ENCODE measurements around the gene LIMS1. TPM values are rescaled to one million over a fixed set of nuclear protein-coding genes. Genes with fewer than 3 reads are reported as not detected.
"Not testable (repeated sequence)": the region's sequence is repeated elsewhere in the genome, so short reads cannot be mapped to it uniquely, and the experiment has no call there.

The LIMS1 gene
- total RNA-seq, 2 donors from 2014 or later: 34.1 to 50.3 TPM

- H3K4me3 ChIP-seq; H3K9ac ChIP-seq (ENCODE audit: low read depth in 2 of 2, low read length in 2 of 2); H3K9me3 ChIP-seq; H3K27ac ChIP-seq; H3K36me3 ChIP-seq; DNase-seq; intact Hi-C loops (cut with DNase I); H3K4me1 ChIP-seq; H3K27me3 ChIP-seq: not testable (repeated sequence)
Observed at GRCh38 chr2:108664979-108665378, 130.7 kb downstream of the LIMS1 start.

DNA sequence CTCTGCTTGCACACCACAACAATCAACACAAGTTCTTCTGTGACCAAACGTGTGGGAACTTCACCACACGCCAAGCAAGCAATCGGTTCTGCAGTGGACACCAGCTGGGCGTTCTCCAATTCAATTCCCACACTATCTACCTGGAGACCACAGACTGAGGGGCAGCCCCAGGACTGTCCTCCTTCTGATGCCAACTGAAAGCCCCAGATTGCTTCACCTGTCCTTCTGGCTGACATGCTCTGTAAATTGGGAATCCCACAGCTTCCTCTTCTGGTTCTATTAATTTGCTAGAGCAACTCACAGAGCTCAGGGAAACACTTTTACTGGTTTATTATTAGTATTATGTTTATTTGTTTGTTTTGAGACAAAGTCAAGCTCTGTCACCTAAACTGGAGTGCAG lies 131.7 kb downstream of the LIMS1 start:
- H3K9me3 ChIP-seq; DNase-seq; H3K27me3 ChIP-seq; H3K36me3 ChIP-seq; H3K4me1 ChIP-seq; H3K4me3 ChIP-seq; intact Hi-C loops (cut with DNase I); H3K27ac ChIP-seq; H3K9ac ChIP-seq (ENCODE audit: low read depth in 2 of 2, low read length in 2 of 2): not testable (repeated sequence)

GRCh38 chr2:108667140-108667539 lies 132.9 kb downstream of the LIMS1 start:
- DNase-seq; H3K4me1 ChIP-seq; H3K36me3 ChIP-seq; intact Hi-C loops (cut with DNase I); H3K4me3 ChIP-seq; H3K9me3 ChIP-seq; H3K27me3 ChIP-seq; H3K27ac ChIP-seq; H3K9ac ChIP-seq (ENCODE audit: low read depth in 2 of 2, low read length in 2 of 2): not testable (repeated sequence)

DNA sequence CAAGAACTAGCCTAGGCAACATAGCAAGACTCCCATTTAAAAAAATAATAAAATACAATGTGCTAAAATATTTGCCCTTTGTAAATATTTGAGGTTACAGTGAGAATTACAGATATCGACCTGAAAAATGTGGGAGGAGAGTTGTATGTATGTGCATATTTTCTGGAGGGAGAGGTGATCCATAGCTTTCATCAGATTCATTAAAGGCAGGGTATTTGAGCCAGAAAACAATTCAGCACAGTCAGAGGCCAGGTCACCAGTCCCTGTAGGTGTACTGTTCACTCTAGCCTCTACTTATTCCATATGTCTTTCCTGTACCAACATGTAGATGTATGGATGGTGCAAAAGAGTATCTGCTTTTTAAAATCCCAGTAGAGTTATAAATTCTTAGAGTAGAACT lies 136.0 kb downstream of the LIMS1 start:
- intact Hi-C loops (cut with DNase I): not testable (repeated sequence)

GRCh38 chr2:108672200-108672805 lies 138.0 kb downstream of the LIMS1 start:
- H3K36me3 ChIP-seq; H3K9me3 ChIP-seq; DNase-seq; H3K9ac ChIP-seq (ENCODE audit: low read depth in 2 of 2, low read length in 2 of 2); H3K4me3 ChIP-seq; H3K27ac ChIP-seq; H3K27me3 ChIP-seq; H3K4me1 ChIP-seq; intact Hi-C loops (cut with DNase I): not testable (repeated sequence)

More for the DNA sequence above, 136.0 kb downstream of the LIMS1 start:
- not testable (repeated sequence) for H3K9me3 ChIP-seq; H3K27ac ChIP-seq; H3K4me3 ChIP-seq; H3K9ac ChIP-seq (ENCODE audit: low read depth in 2 of 2, low read length in 2 of 2); H3K36me3 ChIP-seq; DNase-seq; H3K4me1 ChIP-seq; H3K27me3 ChIP-seq

DNA sequence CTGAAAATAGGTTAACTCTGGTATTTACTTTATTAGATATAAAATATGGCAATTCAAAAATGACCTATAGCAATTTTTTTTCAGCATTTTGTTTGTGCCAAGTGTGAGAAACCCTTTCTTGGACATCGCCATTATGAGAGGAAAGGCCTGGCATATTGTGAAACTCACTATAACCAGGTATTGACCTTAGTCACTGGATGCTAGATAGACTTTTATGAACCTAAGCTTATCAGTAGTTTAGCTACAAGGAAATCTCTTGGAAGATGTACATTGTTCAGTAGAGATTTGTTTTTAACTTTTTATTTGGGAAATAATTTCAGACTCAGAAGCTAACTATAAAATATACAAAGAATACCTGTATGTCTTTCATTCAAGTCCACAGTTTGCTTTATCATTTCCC lies 142.3 kb downstream of the LIMS1 start:
- H3K27ac ChIP-seq: not testable (repeated sequence)

DNA sequence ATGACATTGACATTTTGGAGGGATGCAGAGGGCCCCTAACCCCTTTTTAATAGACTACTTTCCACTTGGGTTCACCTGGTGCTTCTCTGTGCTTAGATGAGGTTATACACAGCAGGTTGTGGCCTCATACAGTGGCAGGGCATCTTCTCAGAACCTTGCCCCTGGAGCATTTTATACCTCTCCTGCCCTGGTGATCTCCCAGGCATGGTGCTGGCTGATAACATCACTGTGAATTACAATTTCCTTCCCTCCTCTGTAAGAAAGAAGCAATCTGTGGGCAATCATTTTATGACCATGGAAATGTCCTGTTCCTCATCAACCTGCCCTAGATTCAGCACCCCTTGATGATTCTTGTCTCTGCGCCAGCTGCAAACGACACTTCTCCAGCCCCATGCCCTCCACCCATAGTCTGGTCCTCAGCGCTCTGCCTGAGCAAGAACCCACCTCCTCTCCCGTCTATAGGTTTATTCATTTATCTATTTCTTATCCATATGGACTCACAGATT lies 143.0 kb downstream of the LIMS1 start:
- H3K9ac ChIP-seq (ENCODE audit: low read depth in 2 of 2, low read length in 2 of 2); H3K9me3 ChIP-seq; H3K27me3 ChIP-seq; H3K36me3 ChIP-seq; H3K27ac ChIP-seq; H3K4me3 ChIP-seq; DNase-seq; H3K4me1 ChIP-seq; intact Hi-C loops (cut with DNase I): not testable (repeated sequence)

More for the DNA sequence above, 142.3 kb downstream of the LIMS1 start:
- H3K9ac ChIP-seq (ENCODE audit: low read depth in 2 of 2, low read length in 2 of 2); H3K27me3 ChIP-seq; H3K4me1 ChIP-seq; H3K4me3 ChIP-seq; DNase-seq; intact Hi-C loops (cut with DNase I); H3K36me3 ChIP-seq; H3K9me3 ChIP-seq: not testable (repeated sequence)

- DNase-seq; H3K4me3 ChIP-seq; H3K27me3 ChIP-seq; H3K9ac ChIP-seq (ENCODE audit: low read depth in 2 of 2, low read length in 2 of 2); H3K36me3 ChIP-seq; intact Hi-C loops (cut with DNase I); H3K4me1 ChIP-seq; H3K9me3 ChIP-seq: not testable (repeated sequence)
- H3K27ac ChIP-seq: peak overlapping the region; percentile 25
Observed at GRCh38 chr2:108678198-108678651, 144.0 kb downstream of the LIMS1 start.

GRCh38 chr2:108680805-108681204 lies 146.5 kb downstream of the LIMS1 start:
- H3K4me1 ChIP-seq; H3K27me3 ChIP-seq; H3K9ac ChIP-seq (ENCODE audit: low read depth in 2 of 2, low read length in 2 of 2); DNase-seq; H3K27ac ChIP-seq; H3K9me3 ChIP-seq; H3K4me3 ChIP-seq; H3K36me3 ChIP-seq; intact Hi-C loops (cut with DNase I): not testable (repeated sequence)

- H3K9me3 ChIP-seq; H3K27ac ChIP-seq; H3K4me1 ChIP-seq; H3K9ac ChIP-seq (ENCODE audit: low read depth in 2 of 2, low read length in 2 of 2); H3K36me3 ChIP-seq; DNase-seq; intact Hi-C loops (cut with DNase I); H3K27me3 ChIP-seq; H3K4me3 ChIP-seq: not testable (repeated sequence)
Observed at GRCh38 chr2:108688818-108689756, 154.8 kb downstream of the LIMS1 start.

GRCh38 chr2:108690001-108690400 lies 155.7 kb downstream of the LIMS1 start:
- not testable (repeated sequence) for H3K4me3 ChIP-seq

More at GRCh38 chr2:108690001-108690400, 155.7 kb downstream of the LIMS1 start:
- H3K9ac ChIP-seq (ENCODE audit: low read depth in 2 of 2, low read length in 2 of 2); H3K9me3 ChIP-seq; intact Hi-C loops (cut with DNase I); H3K4me1 ChIP-seq; DNase-seq; H3K27ac ChIP-seq; H3K27me3 ChIP-seq; H3K36me3 ChIP-seq: not testable (repeated sequence)

All from colonic mucosa (tissue), 4 donors.